ENCODE measurements around the gene KLF15. TPM values are rescaled to one million over a fixed set of nuclear protein-coding genes. Genes with fewer than 3 reads are reported as not detected.

Gene KLF15
- total and polyA plus RNA-seq, 9 of the 15 experiments (the other 6 are each of a cell fraction or from before 2014, with no cell fraction given), result 0.08 to 4.8 (median 1.2) TPM

DNA sequence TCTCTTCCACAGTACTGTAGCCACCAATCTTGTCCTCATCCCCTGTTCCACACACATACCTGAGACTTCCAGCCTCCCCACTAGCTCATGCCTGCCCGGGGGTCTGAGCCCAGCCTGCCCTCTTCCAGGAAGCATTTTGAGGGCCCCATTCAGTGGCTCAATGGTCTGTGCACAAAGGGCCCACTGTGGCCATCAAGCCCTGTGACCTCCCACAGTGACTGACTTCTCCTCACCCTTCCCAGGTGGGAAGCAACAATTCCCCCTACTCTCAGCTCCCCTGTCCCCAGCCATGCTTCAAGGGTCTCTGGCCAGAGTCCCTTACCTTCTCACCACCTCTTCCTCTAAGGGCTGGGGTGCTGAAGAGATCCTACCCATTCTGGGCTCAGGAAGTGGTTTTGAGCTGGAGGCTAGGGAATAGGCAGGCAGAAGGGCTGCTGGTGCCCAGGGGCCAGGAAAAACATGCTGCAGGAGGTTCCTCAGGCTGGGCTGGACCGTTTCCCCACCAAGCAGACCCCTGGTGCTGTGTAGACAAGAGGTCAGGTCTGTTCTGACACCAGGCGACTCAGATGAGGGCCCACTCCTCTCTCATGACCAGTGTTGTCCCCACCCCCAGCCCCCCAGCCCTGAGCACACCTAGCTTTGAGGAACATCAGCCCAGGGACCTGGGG lies 3.0 kb upstream of the KLF15 start:
- intact Hi-C loops (cut with micrococcal nuclease), result no loop called here
- peaks cover 0 to 25% of the 10 kb centered on the region in 2 experiments; a peak in 3 of 5 replicates for H3K27me3 ChIP-seq (ENCODE audit: control insufficient read depth in 2 of 2, insufficient read depth in 2 of 2, low read length in 2 of 2)
- WGBS (ENCODE audit: insufficient coverage, low coverage, missing lambda C conversion rate), result 0% methylated on average over 1 of the region's 3 CpGs
- in situ Hi-C loops (cut with MboI), result no loop called here
- no peaks in the 10 kb centered on the region for H3K36me3 ChIP-seq (ENCODE audit: control insufficient read depth, insufficient read depth, low read length)
- POLR2A ChIA-PET, result interaction anchor here (0.7 kb wide), 2 partner anchors 12 to 145 kb away, joined by 3 read pairs; no protein-coding TSS in a partner anchor
- no peak for FAIRE-seq
- no peaks in the 10 kb centered on the region for H3K9me1 ChIP-seq (ENCODE audit: control insufficient read depth, insufficient read depth, low read length)
- no peaks in the 10 kb centered on the region for H3K9me3 ChIP-seq (replicated peaks; ENCODE audit: control insufficient read depth, insufficient read depth, low read depth, low read length)
- no TSS peak for BruUV-seq (replicated peaks)
- H3K9ac ChIP-seq (ENCODE audit: insufficient read depth in 1 of 2, low read depth in 2 of 2, low read length in 2 of 2), result no peak overlapping the region
- no peak for ATAC-seq
- H3K27ac ChIP-seq (ENCODE audit: extremely low read depth, low read depth, low read length), result no peak overlapping the region
- H3K4me1 ChIP-seq (replicated peaks in 1 of 2; ENCODE audit: control insufficient read depth in 2 of 2, insufficient read depth in 2 of 2, low read length in 2 of 2), result peaks cover 5 to 28% of the 10 kb centered on the region in 2 experiments; a peak in 3 of 5 replicates
- H4K20me1 ChIP-seq (replicated peaks; ENCODE audit: control insufficient read depth, insufficient read depth, low read length), result no peaks in the 10 kb centered on the region
- no peak overlapping the region for H3K4me2 ChIP-seq (ENCODE audit: insufficient read depth, low read length)
- DNase-seq (ENCODE audit: extremely low read depth in 1 of 4, low spot score in 3 of 4), result no peak
- CTCF ChIA-PET (ENCODE audit: low intra/inter-chr PET ratio), result no interaction called here
- no peak overlapping the region for H2AFZ ChIP-seq (ENCODE audit: low read depth, low read length)
- no peaks in the 10 kb centered on the region for H3K79me2 ChIP-seq (ENCODE audit: control insufficient read depth, insufficient read depth, low read length)
- H3K4me3 ChIP-seq, result no peak overlapping the region
- no peak for TF ChIP-seq PHF20 (IDR thresholded peaks at IDR 0.05; ENCODE audit: partially characterized antibody)
- TF ChIP-seq, protein P1, sequence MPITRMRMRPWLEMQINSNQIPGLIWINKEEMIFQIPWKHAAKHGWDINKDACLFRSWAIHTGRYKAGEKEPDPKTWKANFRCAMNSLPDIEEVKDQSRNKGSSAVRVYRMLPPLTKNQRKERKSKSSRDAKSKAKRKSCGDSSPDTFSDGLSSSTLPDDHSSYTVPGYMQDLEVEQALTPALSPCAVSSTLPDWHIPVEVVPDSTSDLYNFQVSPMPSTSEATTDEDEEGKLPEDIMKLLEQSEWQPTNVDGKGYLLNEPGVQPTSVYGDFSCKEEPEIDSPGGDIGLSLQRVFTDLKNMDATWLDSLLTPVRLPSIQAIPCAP (CRISPR knock-in tag; IDR thresholded peaks at IDR 0.05; ENCODE audit: borderline replicate concordance), result no peak
- TF ChIP-seq MCM2 (IDR thresholded peaks at IDR 0.05; ENCODE audit: low read depth), result no peak

GRCh38 chr3:126358816-126359181 lies 1.6 kb upstream of the KLF15 start:
- 0% methylated on average over 3 of the region's 3 CpGs for WGBS (ENCODE audit: insufficient coverage, low coverage, missing lambda C conversion rate)
- intact Hi-C loops (cut with micrococcal nuclease), result no loop called here
- no peak for DNase-seq (ENCODE audit: extremely low read depth in 1 of 4, low spot score in 3 of 4)

More at GRCh38 chr3:126358816-126359181, 1.6 kb upstream of the KLF15 start:
- Histone ChIP-seq H3K9ac (ENCODE audit: insufficient read depth in 1 of 2, low read depth in 2 of 2, low read length in 2 of 2) (no peak overlapping the region), H3K9me1 (ENCODE audit: control insufficient read depth, insufficient read depth, low read length) (no peaks in the 10 kb centered on the region), H3K79me2 (ENCODE audit: control insufficient read depth, insufficient read depth, low read length) (no peaks in the 10 kb centered on the region), H3K4me2 (ENCODE audit: insufficient read depth, low read length) (no peak overlapping the region), H3K4me3 (no peak overlapping the region), H2AFZ (ENCODE audit: low read depth, low read length) (no peak overlapping the region), H3K27me3 (ENCODE audit: control insufficient read depth in 2 of 2, insufficient read depth in 2 of 2, low read length in 2 of 2) (peaks cover 0 to 20% of the 10 kb centered on the region in 2 experiments; a peak in 3 of 5 replicates), H3K27ac (ENCODE audit: extremely low read depth, low read depth, low read length) (no peak overlapping the region), H4K20me1 (replicated peaks; ENCODE audit: control insufficient read depth, insufficient read depth, low read length) (no peaks in the 10 kb centered on the region), H3K9me3 (replicated peaks; ENCODE audit: control insufficient read depth, insufficient read depth, low read depth, low read length) (no peaks in the 10 kb centered on the region), H3K36me3 (ENCODE audit: control insufficient read depth, insufficient read depth, low read length) (no peaks in the 10 kb centered on the region), H3K4me1 (replicated peaks in 1 of 2; ENCODE audit: control insufficient read depth in 2 of 2, insufficient read depth in 2 of 2, low read length in 2 of 2) (peaks cover 5 to 34% of the 10 kb centered on the region in 2 experiments; a peak in 3 of 5 replicates)
- FAIRE-seq (no peak), ATAC-seq (no peak)
- ChIA-PET CTCF (ENCODE audit: low intra/inter-chr PET ratio) (no interaction called here), POLR2A (no interaction called here)
- in situ Hi-C loops (cut with MboI), result no loop called here
- TF ChIP-seq, protein P2, sequence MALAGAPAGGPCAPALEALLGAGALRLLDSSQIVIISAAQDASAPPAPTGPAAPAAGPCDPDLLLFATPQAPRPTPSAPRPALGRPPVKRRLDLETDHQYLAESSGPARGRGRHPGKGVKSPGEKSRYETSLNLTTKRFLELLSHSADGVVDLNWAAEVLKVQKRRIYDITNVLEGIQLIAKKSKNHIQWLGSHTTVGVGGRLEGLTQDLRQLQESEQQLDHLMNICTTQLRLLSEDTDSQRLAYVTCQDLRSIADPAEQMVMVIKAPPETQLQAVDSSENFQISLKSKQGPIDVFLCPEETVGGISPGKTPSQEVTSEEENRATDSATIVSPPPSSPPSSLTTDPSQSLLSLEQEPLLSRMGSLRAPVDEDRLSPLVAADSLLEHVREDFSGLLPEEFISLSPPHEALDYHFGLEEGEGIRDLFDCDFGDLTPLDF (CRISPR knock-in tag; IDR thresholded peaks at IDR 0.05), result no peak
- no peak for TF ChIP-seq MTA1 (IDR thresholded peaks at IDR 0.05; ENCODE audit: borderline replicate concordance)
- TF ChIP-seq NFRKB (IDR thresholded peaks at IDR 0.05; ENCODE audit: low read depth), result no peak
- no peak for TF ChIP-seq KAT8 (IDR thresholded peaks at IDR 0.05; ENCODE audit: low read depth)
- no peak for TF ChIP-seq NUFIP1 (IDR thresholded peaks at IDR 0.05; ENCODE audit: partially characterized antibody)
- TF ChIP-seq RFX5 (IDR thresholded peaks at IDR 0.05; ENCODE audit: low read depth, low read length), result no peak
- TF ChIP-seq RHOXF2B (CRISPR knock-in tag; conservative IDR thresholded peaks at IDR 0.05), result no peak
- TF ChIP-seq, protein P3, sequence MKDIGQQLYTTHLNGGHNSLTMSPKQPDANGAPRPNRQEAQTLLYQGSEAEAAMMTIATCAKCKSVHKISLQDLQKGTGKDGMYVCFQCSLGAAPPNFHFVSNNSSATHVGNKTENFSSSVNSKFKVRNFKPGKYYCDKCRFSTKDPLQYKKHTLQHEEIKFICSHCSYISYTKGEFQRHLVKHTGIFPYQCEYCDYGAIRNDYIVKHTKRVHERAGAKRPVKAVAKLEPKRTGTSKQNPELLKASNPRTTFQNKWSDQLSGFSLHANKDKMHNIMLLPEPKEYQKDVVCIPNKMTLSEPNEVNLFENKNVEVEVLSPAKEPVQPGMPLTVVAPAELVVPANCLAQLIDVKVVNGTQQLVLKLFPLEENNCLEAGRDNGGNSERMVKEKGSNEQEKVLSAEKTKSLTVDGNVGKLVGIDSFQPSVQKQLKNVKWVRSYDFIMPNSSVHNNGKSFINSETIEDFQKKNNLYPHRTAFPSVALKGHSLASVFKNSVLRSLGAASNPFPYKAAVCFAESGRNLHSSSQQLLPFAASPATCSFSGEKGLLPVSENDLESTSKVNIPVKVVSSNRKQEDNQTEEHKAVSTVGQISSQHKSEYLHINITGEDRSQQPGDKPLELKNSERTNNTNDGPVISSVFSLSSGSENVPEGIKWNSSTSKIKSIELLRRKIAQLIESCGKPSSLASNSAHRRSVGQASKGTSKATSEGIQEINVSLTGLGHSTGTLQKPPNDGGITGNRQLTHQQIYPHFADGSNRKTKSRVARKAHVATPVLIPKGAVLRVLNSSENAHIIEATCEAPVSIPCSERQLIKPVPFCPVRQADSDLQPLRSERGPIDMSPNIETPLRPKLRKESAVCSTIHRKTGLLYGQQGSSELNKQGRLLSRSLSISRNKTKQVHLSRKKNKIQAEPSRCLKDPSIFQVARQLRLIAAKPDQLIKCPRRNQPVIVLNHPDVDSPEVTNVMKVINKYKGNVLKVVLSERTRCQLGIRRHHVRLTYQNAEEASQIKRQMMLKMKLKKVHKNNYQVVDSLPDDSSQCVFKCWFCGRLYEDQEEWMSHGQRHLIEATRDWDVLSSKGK (CRISPR knock-in tag; IDR thresholded peaks at IDR 0.05), result no peak
- BruUV-seq (replicated peaks), result no TSS peak
